GM13977 (cell line): ENCODE results near the gene TRIAP1.
A peak's percentile ranks its signal among the peaks of the same experiment; 100 is the strongest.
"Not testable (repeated sequence)": the region's sequence is repeated elsewhere in the genome, so short reads cannot be mapped to it uniquely, and the experiment has no call there.

Source experiments
- DNase-seq: peaks from one replicate; pipeline ENCODE4 v3.0.0; 2012; ENCODE audit warnings: low spot score
- CTCF ChIP-seq: IDR thresholded peaks from 2 replicates; pipeline ENCODE4 v1.5.1; 2012; ENCODE audit warnings: mild to moderate bottlenecking, control low read depth; ENCODE audit not compliant: insufficient read depth; ENCODE audit errors: extremely low read depth, missing control alignments
- in situ Hi-C: fragments of 300-500 bp; cut with MboI; formaldehyde crosslinking; loops from one replicate; pipeline ENCODE4 v1.12.0; 2022; ENCODE audit warnings: low sequenced_read_pairs, low pct_unique_long_range_greater_than_20kb, mixed read lengths, inconsistent platforms; ENCODE audit not compliant: unreplicated experiment

The TRIAP1 gene

GRCh38 chr12:120460157-120460556 is 14.0 kb upstream of the TRIAP1 start:
- no peak for DNase-seq
- TF ChIP-seq CTCF: no peak
- in situ Hi-C loops: no loop called here

- TF ChIP-seq CTCF: peak; percentile 45
- no peak for DNase-seq
- in situ Hi-C loops: no loop called here
Measured at GRCh38 chr12:120457133-120457532, 10.9 kb upstream of the TRIAP1 start.

- in situ Hi-C loops: no loop called here
- TF ChIP-seq CTCF: no peak
- no peak for DNase-seq
Measured at GRCh38 chr12:120455302-120455701, 9.1 kb upstream of the TRIAP1 start.

GRCh38 chr12:120453977-120454376 is 7.8 kb upstream of the TRIAP1 start:
- in situ Hi-C loops: no loop called here
- peak; percentile 56 for DNase-seq
- peak; percentile 65 for TF ChIP-seq CTCF

GRCh38 chr12:120453060-120453750 is 7.0 kb upstream of the TRIAP1 start:
- no peak for TF ChIP-seq CTCF
- in situ Hi-C loops: no loop called here
- DNase-seq: no peak

GRCh38 chr12:120452524-120452923 is 6.3 kb upstream of the TRIAP1 start:
- DNase-seq, in situ Hi-C loops: not testable (repeated sequence)

GRCh38 chr12:120447992-120448391 is 1.8 kb upstream of the TRIAP1 start:
- no peak for TF ChIP-seq CTCF
- in situ Hi-C loops: no loop called here
- no peak for DNase-seq

- DNase-seq, in situ Hi-C loops: not testable (repeated sequence)
Measured at GRCh38 chr12:120446844-120447178, 627 bp upstream of the TRIAP1 start.
